Measurements from ENCODE around the gene FRYL.

FRYL gene

DNA sequence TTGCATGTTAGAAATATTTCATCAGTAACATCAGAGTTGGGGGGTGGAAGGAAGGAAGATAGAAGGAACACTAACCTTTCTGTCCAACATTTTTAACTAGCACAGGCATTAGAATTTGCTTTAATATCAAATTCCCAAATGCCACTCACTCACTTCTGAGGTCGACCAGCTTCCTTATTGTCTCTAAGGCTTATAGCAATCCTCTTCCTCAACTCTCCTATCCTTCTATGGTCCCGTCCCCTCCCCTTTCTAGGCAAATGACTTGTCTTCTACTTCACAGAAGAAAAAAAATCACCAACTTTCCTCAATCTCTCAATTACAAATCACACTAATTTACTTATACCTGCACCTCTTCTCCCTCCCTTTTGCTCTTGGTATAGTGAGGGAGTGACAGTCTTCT, 189.2 kb downstream of the FRYL start:
- H2BK120ac ChIP-seq (ENCODE audit: insufficient read depth, low read length, poor library complexity), result no peak overlapping the region
- peaks cover 4 to 7% of the 10 kb centered on the region in 2 experiments for H3K36me3 ChIP-seq (ENCODE audit: control insufficient read depth in 1 of 2, insufficient read depth in 2 of 2, low read length in 2 of 2)
- no CpG with 5 or more reads among the region's 2 CpGs for WGBS (ENCODE audit: extremely low coverage, insufficient coverage, insufficient read length)
- no peak overlapping the region for H4K91ac ChIP-seq (ENCODE audit: low read depth, low read length)
- H3K18ac ChIP-seq (ENCODE audit: low read length), result no peak overlapping the region
- no peak overlapping the region for H3K27ac ChIP-seq (ENCODE audit: low read depth, low read length)
- no peak for DNase-seq
- H2BK5ac ChIP-seq (ENCODE audit: low read depth, low read length, poor library complexity), result no peak overlapping the region
- H4K12ac ChIP-seq (ENCODE audit: low read depth, low read length), result no peak overlapping the region
- no peak overlapping the region for H3K4me2 ChIP-seq (ENCODE audit: low read length)
- no peaks in the 10 kb centered on the region for H3K4me1 ChIP-seq (ENCODE audit: control insufficient read depth in 1 of 2, insufficient read depth in 2 of 2, low read length in 2 of 2)
- no peaks in the 10 kb centered on the region for H3K79me2 ChIP-seq (ENCODE audit: control insufficient read depth, insufficient read depth, low read length, poor library complexity)
- H3K79me1 ChIP-seq (ENCODE audit: low read length), result no peaks in the 10 kb centered on the region
- H3K4ac ChIP-seq (ENCODE audit: low read depth, low read length), result no peak overlapping the region
- H4K8ac ChIP-seq (ENCODE audit: low read depth, low read length), result no peak overlapping the region
- no peaks in the 10 kb centered on the region for H3K27me3 ChIP-seq (ENCODE audit: insufficient read depth, low read length)
- no peak overlapping the region for H3K23ac ChIP-seq (ENCODE audit: low read length)
- H3K14ac ChIP-seq (ENCODE audit: low read length), result no peak overlapping the region
- H3K9ac ChIP-seq (ENCODE audit: low read length), result no peak overlapping the region
- no peak overlapping the region for H2AK5ac ChIP-seq (ENCODE audit: low read length)
- H3K4me3 ChIP-seq (ENCODE audit: low read depth, low read length), result no peak overlapping the region
- no peaks in the 10 kb centered on the region for H3K9me3 ChIP-seq (ENCODE audit: insufficient read depth, low read depth, low read length)
- H2BK12ac ChIP-seq (ENCODE audit: low read length), result no peak overlapping the region
- H2AFZ ChIP-seq (ENCODE audit: insufficient read depth, low read length, poor library complexity), result no peak overlapping the region

DNA sequence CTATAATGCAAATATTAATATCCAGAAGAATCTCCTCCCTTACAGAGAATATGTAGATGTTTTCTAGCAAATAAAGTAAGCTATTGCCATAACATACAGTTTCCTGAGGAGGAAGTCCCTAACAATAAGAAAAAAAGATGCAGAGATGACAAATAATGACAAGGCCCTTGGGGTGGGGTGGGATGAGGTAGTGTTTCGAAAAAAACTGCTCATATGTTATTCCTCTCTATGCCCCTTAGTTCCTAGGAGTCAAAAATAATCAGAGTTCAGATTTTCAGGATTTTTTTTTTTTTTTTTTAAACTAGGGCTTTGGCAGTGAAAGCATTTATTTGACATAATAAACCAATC, 191.0 kb downstream of the FRYL start:
- Histone ChIP-seq H3K27me3 (ENCODE audit: insufficient read depth, low read length) (no peaks in the 10 kb centered on the region), H2BK12ac (ENCODE audit: low read length) (no peak overlapping the region), H3K18ac (ENCODE audit: low read length) (no peak overlapping the region), H3K4me3 (ENCODE audit: low read depth, low read length) (no peak overlapping the region), H3K4me1 (ENCODE audit: control insufficient read depth in 1 of 2, insufficient read depth in 2 of 2, low read length in 2 of 2) (no peaks in the 10 kb centered on the region), H3K36me3 (ENCODE audit: control insufficient read depth in 1 of 2, insufficient read depth in 2 of 2, low read length in 2 of 2) (peaks cover 4 to 7% of the 10 kb centered on the region in 2 experiments), H3K4ac (ENCODE audit: low read depth, low read length) (no peak overlapping the region), H3K79me1 (ENCODE audit: low read length) (no peaks in the 10 kb centered on the region), H3K79me2 (ENCODE audit: control insufficient read depth, insufficient read depth, low read length, poor library complexity) (no peaks in the 10 kb centered on the region), H2BK5ac (ENCODE audit: low read depth, low read length, poor library complexity) (no peak overlapping the region), H4K8ac (ENCODE audit: low read depth, low read length) (no peak overlapping the region), H3K14ac (ENCODE audit: low read length) (no peak overlapping the region), H3K9me3 (ENCODE audit: insufficient read depth, low read depth, low read length) (no peaks in the 10 kb centered on the region), H4K91ac (ENCODE audit: low read depth, low read length) (no peak overlapping the region), H2AK5ac (ENCODE audit: low read length) (no peak overlapping the region), H2AFZ (ENCODE audit: insufficient read depth, low read length, poor library complexity) (no peak overlapping the region), H3K4me2 (ENCODE audit: low read length) (no peak overlapping the region), H3K23ac (ENCODE audit: low read length) (no peak overlapping the region), H2BK120ac (ENCODE audit: insufficient read depth, low read length, poor library complexity) (no peak overlapping the region), H3K27ac (ENCODE audit: low read depth, low read length) (no peak overlapping the region), H3K9ac (ENCODE audit: low read length) (no peak overlapping the region), H4K12ac (ENCODE audit: low read depth, low read length) (no peak overlapping the region)
- DNase-seq, result no peak
- no CpG with 5 or more reads among the region's 1 CpG for WGBS (ENCODE audit: extremely low coverage, insufficient coverage, insufficient read length)

DNA sequence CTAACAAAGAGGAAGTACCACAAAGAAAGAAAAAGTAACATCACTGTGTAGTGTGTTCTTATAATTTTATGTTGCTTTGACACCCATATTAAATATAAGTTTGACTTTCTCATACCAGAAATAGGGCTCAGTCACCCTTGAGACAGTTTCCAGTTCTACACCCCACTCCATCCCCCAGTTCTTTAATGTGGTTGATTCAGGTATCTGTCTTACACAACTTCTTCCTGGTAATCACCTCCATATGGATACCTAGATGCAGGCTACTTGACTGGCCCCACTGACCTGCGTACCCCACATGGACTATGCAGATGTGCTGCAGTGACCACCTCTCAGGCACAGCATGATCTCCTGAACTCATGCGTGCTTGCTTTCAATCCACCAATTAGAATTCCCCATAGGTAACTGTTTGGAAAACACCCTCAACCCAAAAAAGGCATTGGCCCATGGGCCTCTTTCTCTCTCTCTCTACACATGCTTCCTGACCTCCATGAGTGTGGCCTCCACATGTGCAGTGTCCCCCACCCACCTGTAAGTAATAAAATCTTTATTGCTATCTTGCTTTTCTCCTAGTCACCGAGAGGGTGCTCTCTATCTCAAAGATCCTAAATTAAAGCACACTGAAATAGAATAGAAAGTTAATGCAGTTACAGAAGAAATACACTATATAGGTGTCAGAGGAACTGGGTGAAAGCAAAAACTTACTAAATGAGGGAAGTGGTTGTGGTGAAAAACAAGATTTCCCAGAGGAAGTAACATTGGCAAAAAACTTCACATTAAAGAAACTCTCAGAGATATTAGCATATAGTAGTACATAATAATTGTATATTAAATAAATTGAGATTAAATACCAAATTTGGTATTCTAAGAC, 191.6 kb downstream of the FRYL start:
- H2BK12ac ChIP-seq (ENCODE audit: low read length), result no peak overlapping the region
- H3K36me3 ChIP-seq (ENCODE audit: control insufficient read depth in 1 of 2, insufficient read depth in 2 of 2, low read length in 2 of 2), result peaks cover 4 to 7% of the 10 kb centered on the region in 2 experiments
- no peaks in the 10 kb centered on the region for H3K79me1 ChIP-seq (ENCODE audit: low read length)
- no peak overlapping the region for H3K4ac ChIP-seq (ENCODE audit: low read depth, low read length)
- DNase-seq, result no peak
- no peak overlapping the region for H2AFZ ChIP-seq (ENCODE audit: insufficient read depth, low read length, poor library complexity)
- no peak overlapping the region for H4K12ac ChIP-seq (ENCODE audit: low read depth, low read length)
- H3K27ac ChIP-seq (ENCODE audit: low read depth, low read length), result no peak overlapping the region
- no peak overlapping the region for H2BK5ac ChIP-seq (ENCODE audit: low read depth, low read length, poor library complexity)
- H4K91ac ChIP-seq (ENCODE audit: low read depth, low read length), result no peak overlapping the region
- no peaks in the 10 kb centered on the region for H3K79me2 ChIP-seq (ENCODE audit: control insufficient read depth, insufficient read depth, low read length, poor library complexity)
- no peak overlapping the region for H3K18ac ChIP-seq (ENCODE audit: low read length)
- no peak overlapping the region for H2AK5ac ChIP-seq (ENCODE audit: low read length)
- H2BK120ac ChIP-seq (ENCODE audit: insufficient read depth, low read length, poor library complexity), result no peak overlapping the region
- no CpG with 5 or more reads among the region's 3 CpGs for WGBS (ENCODE audit: extremely low coverage, insufficient coverage, insufficient read length)
- H4K8ac ChIP-seq (ENCODE audit: low read depth, low read length), result no peak overlapping the region
- H3K27me3 ChIP-seq (ENCODE audit: insufficient read depth, low read length), result no peaks in the 10 kb centered on the region
- no peak overlapping the region for H3K23ac ChIP-seq (ENCODE audit: low read length)
- no peak overlapping the region for H3K9ac ChIP-seq (ENCODE audit: low read length)
- no peak overlapping the region for H3K4me3 ChIP-seq (ENCODE audit: low read depth, low read length)
- H3K14ac ChIP-seq (ENCODE audit: low read length), result no peak overlapping the region
- H3K4me2 ChIP-seq (ENCODE audit: low read length), result no peak overlapping the region
- H3K4me1 ChIP-seq (ENCODE audit: control insufficient read depth in 1 of 2, insufficient read depth in 2 of 2, low read length in 2 of 2), result no peaks in the 10 kb centered on the region
- H3K9me3 ChIP-seq (ENCODE audit: insufficient read depth, low read depth, low read length), result no peaks in the 10 kb centered on the region

DNA sequence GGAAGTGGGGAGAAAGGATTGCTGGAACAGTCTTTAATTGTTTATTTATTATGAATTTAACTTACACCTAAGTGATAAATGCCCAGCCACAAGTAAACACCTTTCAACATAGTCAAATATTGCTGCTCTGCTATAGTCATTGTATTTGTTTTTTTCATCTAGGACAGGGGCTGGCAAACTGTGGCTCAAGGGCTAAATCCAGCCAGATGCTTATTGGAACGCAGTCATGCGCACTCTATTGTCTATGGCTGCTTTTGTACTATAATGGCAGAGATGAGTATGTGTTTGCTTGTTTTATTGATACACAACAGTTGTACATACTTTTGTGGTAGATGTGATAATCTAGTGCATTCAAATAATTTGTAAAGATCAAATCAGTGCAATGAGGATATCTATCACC, 194.7 kb downstream of the FRYL start:
- Histone ChIP-seq H4K8ac (ENCODE audit: low read depth, low read length) (no peak overlapping the region), H3K79me1 (ENCODE audit: low read length) (no peaks in the 10 kb centered on the region), H2AFZ (ENCODE audit: insufficient read depth, low read length, poor library complexity) (no peak overlapping the region), H3K4ac (ENCODE audit: low read depth, low read length) (no peak overlapping the region), H3K36me3 (ENCODE audit: control insufficient read depth in 1 of 2, insufficient read depth in 2 of 2, low read length in 2 of 2) (peaks cover 4 to 12% of the 10 kb centered on the region in 2 experiments), H3K27me3 (ENCODE audit: insufficient read depth, low read length) (no peaks in the 10 kb centered on the region), H3K4me3 (ENCODE audit: low read depth, low read length) (no peak overlapping the region), H4K12ac (ENCODE audit: low read depth, low read length) (no peak overlapping the region), H3K79me2 (ENCODE audit: control insufficient read depth, insufficient read depth, low read length, poor library complexity) (no peaks in the 10 kb centered on the region), H2BK5ac (ENCODE audit: low read depth, low read length, poor library complexity) (no peak overlapping the region), H3K4me2 (ENCODE audit: low read length) (no peak overlapping the region), H3K9ac (ENCODE audit: low read length) (no peak overlapping the region), H3K9me3 (ENCODE audit: insufficient read depth, low read depth, low read length) (no peaks in the 10 kb centered on the region), H3K4me1 (ENCODE audit: control insufficient read depth in 1 of 2, insufficient read depth in 2 of 2, low read length in 2 of 2) (no peaks in the 10 kb centered on the region), H2BK12ac (ENCODE audit: low read length) (no peak overlapping the region), H2BK120ac (ENCODE audit: insufficient read depth, low read length, poor library complexity) (no peak overlapping the region), H3K27ac (ENCODE audit: low read depth, low read length) (no peak overlapping the region), H3K14ac (ENCODE audit: low read length) (no peak overlapping the region), H4K91ac (ENCODE audit: low read depth, low read length) (no peak overlapping the region), H3K18ac (ENCODE audit: low read length) (no peak overlapping the region), H2AK5ac (ENCODE audit: low read length) (no peak overlapping the region), H3K23ac (ENCODE audit: low read length) (no peak overlapping the region)
- no CpG with 5 or more reads among the region's 2 CpGs for WGBS (ENCODE audit: extremely low coverage, insufficient coverage, insufficient read length)
- no peak for DNase-seq

All from trophoblast cell (in vitro differentiated cells and primary cell).